HCT116 (cell line): ENCODE data around the gene RAI14. TPM values are rescaled to one million over a fixed set of nuclear protein-coding genes. Genes with fewer than 3 reads are reported as not detected.

Source experiments
- ATAC-seq: fragments of 200-7000 bp; cut with Tn5 transposase; 2 replicates; pipeline ENCODE4 v1.9.1; 2020; ENCODE audit warnings: mild to moderate bottlenecking, moderate library complexity
- BruUV-seq: library from RNA; stranded (reverse); fragments of 400-500 nt; replicated peaks from 2 replicates; lab custom pipeline; 2021; lab: Mats Ljungman, UMichigan
- CTCF ChIA-PET: fragments of 300-600 bp; sonication (Branson Sonifier 250); formaldehyde crosslinking; loops from one replicate; lab custom pipeline; 2021; ENCODE audit warnings: antibody characterized with exemption; lab: Charles Lee
- POLR2A ChIA-PET: fragments of 300-600, 350-600 bp; sonication (Branson Sonifier 250); formaldehyde crosslinking; loops from one replicate; lab custom pipeline; 2021; ENCODE audit warnings: antibody characterized with exemption; lab: Charles Lee
- RAD21 ChIA-PET, 2 experiments: fragments of 300-600 bp; sonication (Branson Sonifier 250); formaldehyde crosslinking; loops; one replicate each; lab custom pipeline; 2023; ENCODE audit warnings: low total read pairs in 2 of 2; ENCODE audit not compliant: uncharacterized antibody in 2 of 2, unreplicated experiment in 2 of 2, low non-redundant PET in 1 of 2; lab: Charles Lee
- DNase-seq: peaks from one replicate; pipeline ENCODE4 v3.0.0-alpha.2; 2010; ENCODE audit warnings: low read depth, low spot score
- H2AFZ ChIP-seq: fragments of 200-600 bp; shearing (Covaris generic), sonication (generic); 2 replicates; pipeline ENCODE4 v1.6.1; 2017; ENCODE audit warnings: low read depth, mixed run types, mixed read lengths, antibody characterized with exemption, low read length; ENCODE audit not compliant: poor library complexity, severe bottlenecking
- H3K27ac ChIP-seq: 2 replicates; pipeline ENCODE4 v1.5.1; 2012; ENCODE audit warnings: low read depth, low read length
- H3K27me3 ChIP-seq: fragments of 200-600 bp; sonication (generic); 2 replicates; pipeline ENCODE4 v1.6.1; 2016; ENCODE audit warnings: mixed run types, low read length, mixed read lengths; ENCODE audit not compliant: insufficient read depth
- H3K36me3 ChIP-seq, 2 experiments: fragments of 200-500 bp in 1 of 2; fragments of 200-600 bp in 1 of 2; sonication (Bioruptor generic) in 1 of 2; sonication (generic) in 1 of 2; 2 replicates each; pipeline versions ENCODE4 v1.5.1 to v1.6.1; 2014 to 2016; ENCODE audit warnings: low read length in 2 of 2, inconsistent platforms in 1 of 2, mixed read lengths in 1 of 2, mixed run types in 1 of 2; ENCODE audit not compliant: insufficient read depth in 2 of 2, control insufficient read depth in 1 of 2
- H3K4me1 ChIP-seq, 2 experiments: fragments of 200-600 bp in 1 of 2; sonication (generic) in 1 of 2; 2 replicates each; pipeline versions ENCODE4 v1.5.1 to v1.6.1; 2012 to 2017; ENCODE audit warnings: low read length in 2 of 2, inconsistent platforms in 1 of 2, mild to moderate bottlenecking in 1 of 2, mixed read lengths in 1 of 2, mixed run types in 1 of 2, moderate library complexity in 1 of 2; ENCODE audit not compliant: insufficient read depth in 2 of 2, control insufficient read depth in 1 of 2
- H3K4me2 ChIP-seq: fragments of 200-600 bp; sonication (generic); 2 replicates; pipeline ENCODE4 v1.6.1; 2017; ENCODE audit warnings: mixed run types, low read length, mixed read lengths
- H3K4me3 ChIP-seq, 2 experiments: fragments of 200-600 bp in 1 of 2; sonication (generic) in 1 of 2; replicated peaks in 1 of 2; 2 replicates each; pipeline ENCODE4 v1.5.1; 2011 to 2016; ENCODE audit warnings: low read length in 2 of 2, control low read depth in 1 of 2, low read depth in 1 of 2, mild to moderate bottlenecking in 1 of 2, mixed read lengths in 1 of 2, mixed run types in 1 of 2
- H3K79me2 ChIP-seq: fragments of 200-600 bp; sonication (generic); 2 replicates; pipeline ENCODE4 v1.6.1; 2017; ENCODE audit warnings: mild to moderate bottlenecking, mixed run types, low read length, moderate library complexity, mixed read lengths; ENCODE audit not compliant: insufficient read depth
- H3K9ac ChIP-seq: fragments of 200-600 bp; sonication (generic); 2 replicates; pipeline ENCODE4 v1.6.1; 2016; ENCODE audit warnings: low read length, mixed read lengths
- H3K9me2 ChIP-seq: fragments of 200-600 bp; sonication (generic), shearing (Covaris generic); 2 replicates; pipeline ENCODE4 v1.6.1; 2017; ENCODE audit warnings: mixed run types, mild to moderate bottlenecking, moderate library complexity; ENCODE audit not compliant: insufficient read depth
- H3K9me3 ChIP-seq, 2 experiments: fragments of 200-500 bp in 1 of 2; fragments of 200-600 bp in 1 of 2; sonication (Bioruptor generic) in 1 of 2; sonication (generic) in 1 of 2; 2 replicates each; pipeline ENCODE4 v1.6.1; 2014 to 2017; ENCODE audit warnings: low read length in 2 of 2, mixed read lengths in 2 of 2, inconsistent platforms in 1 of 2, low read depth in 1 of 2, mild to moderate bottlenecking in 1 of 2, mixed run types in 1 of 2, moderate library complexity in 1 of 2; ENCODE audit not compliant: control insufficient read depth in 1 of 2, insufficient read depth in 1 of 2
- H4K20me1 ChIP-seq: fragments of 200-600 bp; sonication (generic), shearing (Covaris generic); 2 replicates; pipeline ENCODE4 v1.6.1; 2017; ENCODE audit warnings: mixed run types, mild to moderate bottlenecking, moderate library complexity; ENCODE audit not compliant: insufficient read depth
- ATF3 ChIP-seq: IDR thresholded peaks from 2 replicates; pipeline ENCODE4 v1.6.1; 2012
- CEBPB ChIP-seq: IDR thresholded peaks from 2 replicates; pipeline ENCODE4 v1.6.1; 2012; ENCODE audit warnings: low read depth
- EZH2phosphoT487 ChIP-seq: fragments of 200-600 bp; IDR thresholded peaks from 2 replicates; pipeline ENCODE4 v1.6.1; 2018; ENCODE audit warnings: antibody characterized with exemption, borderline replicate concordance
- intact Hi-C: fragments of 100-400 bp; cut with micrococcal nuclease; formaldehyde crosslinking; loops from 2 replicates; pipeline ENCODE4 v1.10.0; 2022
- total RNA-seq: library from RNA; stranded (reverse); gene quantifications from one replicate; pipeline ENCODE4 v1.2.1, GENCODE V29; 2021; ENCODE audit not compliant: unreplicated experiment

Gene RAI14
- total RNA-seq, 1 experiment from 2014 or later: 47.9 TPM

GRCh38 chr5:34716986-34717385 is 60.9 kb downstream of the RAI14 start:
- H3K9ac ChIP-seq: no peak overlapping the region
- CTCF ChIA-PET: no interaction called here
- no peaks in the 10 kb centered on the region for H3K27me3 ChIP-seq
- TF ChIP-seq CEBPB: no peak
- TF ChIP-seq, all 23 proteins: peak for 0
- ATAC-seq (no peak), DNase-seq (no peak)
- BruUV-seq: no TSS peak
- H3K36me3 ChIP-seq: no peaks in the 10 kb centered on the region
- H3K9me3 ChIP-seq: no peaks in the 10 kb centered on the region
- no peaks in the 10 kb centered on the region for H3K9me2 ChIP-seq
- no peak overlapping the region for H3K27ac ChIP-seq
- H3K79me2 ChIP-seq: peaks cover 13% of the 10 kb centered on the region
- intact Hi-C loops: no loop called here
- RAD21 ChIA-PET: no interaction called here
- H3K4me1 ChIP-seq: peaks cover 0 to 6% of the 10 kb centered on the region in 2 experiments; a peak in 1 of 4 replicates
- no peak overlapping the region for H3K4me3 ChIP-seq
- POLR2A ChIA-PET: no interaction called here
- H3K4me2 ChIP-seq: no peak overlapping the region
- H4K20me1 ChIP-seq: no peaks in the 10 kb centered on the region
- H2AFZ ChIP-seq: no peak overlapping the region

- no peak overlapping the region for H3K4me2 ChIP-seq
- H3K27ac ChIP-seq: no peak overlapping the region
- H4K20me1 ChIP-seq: no peaks in the 10 kb centered on the region
- ChIA-PET POLR2A (no interaction called here), CTCF (no interaction called here), RAD21 (no interaction called here)
- intact Hi-C loops: no loop called here
- DNase-seq (no peak), ATAC-seq (no peak)
- peaks cover 0 to 6% of the 10 kb centered on the region in 2 experiments; a peak in 1 of 4 replicates for H3K4me1 ChIP-seq
- no peak for TF ChIP-seq ATF3
- TF ChIP-seq EZH2phosphoT487: no peak
- H3K27me3 ChIP-seq: no peaks in the 10 kb centered on the region
- H3K79me2 ChIP-seq: peaks cover 17% of the 10 kb centered on the region
- BruUV-seq: no TSS peak
- H2AFZ ChIP-seq: no peak overlapping the region
- no peak overlapping the region for H3K9ac ChIP-seq
- H3K9me3 ChIP-seq: no peaks in the 10 kb centered on the region
- no peaks in the 10 kb centered on the region for H3K9me2 ChIP-seq
- no peaks in the 10 kb centered on the region for H3K36me3 ChIP-seq
- no peak overlapping the region for H3K4me3 ChIP-seq
Observed at GRCh38 chr5:34717426-34718327, 61.5 kb downstream of the RAI14 start.
